ENCODE results near the gene MANBA. TPM values are rescaled to one million over a fixed set of nuclear protein-coding genes. Genes with fewer than 3 reads are reported as not detected.

Gene MANBA
- polyA plus RNA-seq, 2 donors, result 4.3 to 4.7 TPM

GRCh38 chr4:102598762-102599374 is 161.9 kb downstream of the MANBA start:
- Histone ChIP-seq H3K27me3 (ENCODE audit: control insufficient read depth in 1 of 2, insufficient read depth in 2 of 2, low read length in 2 of 2) (no peaks in the 10 kb centered on the region), H3K4me1 (ENCODE audit: control insufficient read depth in 2 of 2, insufficient read depth in 2 of 2, low read length in 1 of 2) (peaks cover 0 to 2% of the 10 kb centered on the region in 2 donors), H3K4me3 (ENCODE audit: low read depth in 1 of 2, low read length in 2 of 2) (no peak overlapping the region), H3K27ac (ENCODE audit: low read depth in 2 of 2, low read length in 1 of 2) (no peak overlapping the region), H3K36me3 (ENCODE audit: control insufficient read depth in 2 of 2, insufficient read depth in 2 of 2, low read length in 1 of 2) (peaks cover 10 to 14% of the 10 kb centered on the region in 2 donors), H3K9me3 (ENCODE audit: control insufficient read depth in 2 of 2, insufficient read depth in 1 of 2, low read depth in 1 of 2, low read length in 1 of 2) (no peaks in the 10 kb centered on the region)
- 74 to 78% methylated on average over 6 of the region's 6 CpGs for WGBS, 2 donors

GRCh38 chr4:102598086-102598761 is 162.5 kb downstream of the MANBA start:
- H3K36me3 ChIP-seq (ENCODE audit: control insufficient read depth in 2 of 2, insufficient read depth in 2 of 2, low read length in 1 of 2), result peaks cover 10 to 14% of the 10 kb centered on the region in 2 donors
- no peak overlapping the region for H3K27ac ChIP-seq (ENCODE audit: low read depth in 2 of 2, low read length in 1 of 2)

GRCh38 chr4:102596532-102596931 is 164.2 kb downstream of the MANBA start:
- Histone ChIP-seq H3K27ac (ENCODE audit: low read depth in 2 of 2, low read length in 1 of 2) (no peak overlapping the region), H3K4me3 (ENCODE audit: low read depth in 1 of 2, low read length in 2 of 2) (no peak overlapping the region), H3K36me3 (ENCODE audit: control insufficient read depth in 2 of 2, insufficient read depth in 2 of 2, low read length in 1 of 2) (peaks cover 10 to 11% of the 10 kb centered on the region in 2 donors), H3K9me3 (ENCODE audit: control insufficient read depth in 2 of 2, insufficient read depth in 1 of 2, low read depth in 1 of 2, low read length in 1 of 2) (no peaks in the 10 kb centered on the region), H3K4me1 (ENCODE audit: control insufficient read depth in 2 of 2, insufficient read depth in 2 of 2, low read length in 1 of 2) (peaks cover 0 to 2% of the 10 kb centered on the region in 2 donors), H3K27me3 (ENCODE audit: control insufficient read depth in 1 of 2, insufficient read depth in 2 of 2, low read length in 2 of 2) (no peaks in the 10 kb centered on the region)
- WGBS, 2 donors, result 86% methylated on average over 4 of the region's 4 CpGs

More at GRCh38 chr4:102598086-102598761, 162.5 kb downstream of the MANBA start:
- H3K9me3 ChIP-seq (ENCODE audit: control insufficient read depth in 2 of 2, insufficient read depth in 1 of 2, low read depth in 1 of 2, low read length in 1 of 2), result no peaks in the 10 kb centered on the region
- H3K4me1 ChIP-seq (ENCODE audit: control insufficient read depth in 2 of 2, insufficient read depth in 2 of 2, low read length in 1 of 2), result peaks cover 0 to 2% of the 10 kb centered on the region in 2 donors
- no peaks in the 10 kb centered on the region for H3K27me3 ChIP-seq (ENCODE audit: control insufficient read depth in 1 of 2, insufficient read depth in 2 of 2, low read length in 2 of 2)
- 84 to 85% methylated on average over 1 of the region's 1 CpG for WGBS, 2 donors
- H3K4me3 ChIP-seq (ENCODE audit: low read depth in 1 of 2, low read length in 2 of 2), result no peak overlapping the region

GRCh38 chr4:102594000-102594399 is 166.8 kb downstream of the MANBA start:
- Histone ChIP-seq H3K9me3 (ENCODE audit: control insufficient read depth in 2 of 2, insufficient read depth in 1 of 2, low read depth in 1 of 2, low read length in 1 of 2) (no peaks in the 10 kb centered on the region), H3K4me3 (ENCODE audit: low read depth in 1 of 2, low read length in 2 of 2) (no peak overlapping the region), H3K36me3 (ENCODE audit: control insufficient read depth in 2 of 2, insufficient read depth in 2 of 2, low read length in 1 of 2) (peaks cover 9 to 10% of the 10 kb centered on the region in 2 donors), H3K4me1 (ENCODE audit: control insufficient read depth in 2 of 2, insufficient read depth in 2 of 2, low read length in 1 of 2) (no peaks in the 10 kb centered on the region), H3K27ac (ENCODE audit: low read depth in 2 of 2, low read length in 1 of 2) (no peak overlapping the region), H3K27me3 (ENCODE audit: control insufficient read depth in 1 of 2, insufficient read depth in 2 of 2, low read length in 2 of 2) (no peaks in the 10 kb centered on the region)
- 57 to 58% methylated on average over 2 of the region's 2 CpGs for WGBS, 2 donors

- H3K9me3 ChIP-seq (ENCODE audit: control insufficient read depth in 2 of 2, insufficient read depth in 1 of 2, low read depth in 1 of 2, low read length in 1 of 2), result no peaks in the 10 kb centered on the region
- peaks cover 7 to 9% of the 10 kb centered on the region in 2 donors for H3K36me3 ChIP-seq (ENCODE audit: control insufficient read depth in 2 of 2, insufficient read depth in 2 of 2, low read length in 1 of 2)
- H3K27me3 ChIP-seq (ENCODE audit: control insufficient read depth in 1 of 2, insufficient read depth in 2 of 2, low read length in 2 of 2), result no peaks in the 10 kb centered on the region
- no peaks in the 10 kb centered on the region for H3K4me1 ChIP-seq (ENCODE audit: control insufficient read depth in 2 of 2, insufficient read depth in 2 of 2, low read length in 1 of 2)
- H3K4me3 ChIP-seq (ENCODE audit: low read depth in 1 of 2, low read length in 2 of 2), result no peak overlapping the region
- H3K27ac ChIP-seq (ENCODE audit: low read depth in 2 of 2, low read length in 1 of 2), result no peak overlapping the region
- 88 to 93% methylated on average over 7 of the region's 7 CpGs for WGBS, 2 donors
Observed at GRCh38 chr4:102593147-102593546, 167.6 kb downstream of the MANBA start.

GRCh38 chr4:102592256-102592655 is 168.5 kb downstream of the MANBA start:
- H3K4me1 ChIP-seq (ENCODE audit: control insufficient read depth in 2 of 2, insufficient read depth in 2 of 2, low read length in 1 of 2), result no peaks in the 10 kb centered on the region
- no peak overlapping the region for H3K27ac ChIP-seq (ENCODE audit: low read depth in 2 of 2, low read length in 1 of 2)
- no peak overlapping the region for H3K4me3 ChIP-seq (ENCODE audit: low read depth in 1 of 2, low read length in 2 of 2)
- H3K36me3 ChIP-seq (ENCODE audit: control insufficient read depth in 2 of 2, insufficient read depth in 2 of 2, low read length in 1 of 2), result peaks cover 2 to 9% of the 10 kb centered on the region in 2 donors
- H3K27me3 ChIP-seq (ENCODE audit: control insufficient read depth in 1 of 2, insufficient read depth in 2 of 2, low read length in 2 of 2), result no peaks in the 10 kb centered on the region
- no peaks in the 10 kb centered on the region for H3K9me3 ChIP-seq (ENCODE audit: control insufficient read depth in 2 of 2, insufficient read depth in 1 of 2, low read depth in 1 of 2, low read length in 1 of 2)

GRCh38 chr4:102589743-102590142 is 171.0 kb downstream of the MANBA start:
- 53 to 65% methylated on average over 3 of the region's 3 CpGs for WGBS, 2 donors
- no peak overlapping the region for H3K4me3 ChIP-seq (ENCODE audit: low read depth in 1 of 2, low read length in 2 of 2)
- H3K27ac ChIP-seq (ENCODE audit: low read depth in 2 of 2, low read length in 1 of 2), result no peak overlapping the region
- peaks cover 2 to 9% of the 10 kb centered on the region in 2 donors for H3K36me3 ChIP-seq (ENCODE audit: control insufficient read depth in 2 of 2, insufficient read depth in 2 of 2, low read length in 1 of 2)
- H3K9me3 ChIP-seq (ENCODE audit: control insufficient read depth in 2 of 2, insufficient read depth in 1 of 2, low read depth in 1 of 2, low read length in 1 of 2), result no peaks in the 10 kb centered on the region
- H3K4me1 ChIP-seq (ENCODE audit: control insufficient read depth in 2 of 2, insufficient read depth in 2 of 2, low read length in 1 of 2), result no peaks in the 10 kb centered on the region
- H3K27me3 ChIP-seq (ENCODE audit: control insufficient read depth in 1 of 2, insufficient read depth in 2 of 2, low read length in 2 of 2), result no peaks in the 10 kb centered on the region

- Histone ChIP-seq H3K9me3 (ENCODE audit: control insufficient read depth in 2 of 2, insufficient read depth in 1 of 2, low read depth in 1 of 2, low read length in 1 of 2) (no peaks in the 10 kb centered on the region), H3K27me3 (ENCODE audit: control insufficient read depth in 1 of 2, insufficient read depth in 2 of 2, low read length in 2 of 2) (no peaks in the 10 kb centered on the region), H3K4me3 (ENCODE audit: low read depth in 1 of 2, low read length in 2 of 2) (no peak overlapping the region), H3K36me3 (ENCODE audit: control insufficient read depth in 2 of 2, insufficient read depth in 2 of 2, low read length in 1 of 2) (peaks cover 0 to 4% of the 10 kb centered on the region in 2 donors), H3K27ac (ENCODE audit: low read depth in 2 of 2, low read length in 1 of 2) (no peak overlapping the region), H3K4me1 (ENCODE audit: control insufficient read depth in 2 of 2, insufficient read depth in 2 of 2, low read length in 1 of 2) (no peaks in the 10 kb centered on the region)
- 81 to 82% methylated on average over 4 of the region's 4 CpGs for WGBS, 2 donors
Observed at GRCh38 chr4:102586644-102587021, 174.1 kb downstream of the MANBA start.

GRCh38 chr4:102586002-102586643 is 174.6 kb downstream of the MANBA start:
- no peak overlapping the region for H3K27ac ChIP-seq (ENCODE audit: low read depth in 2 of 2, low read length in 1 of 2)
- no peaks in the 10 kb centered on the region for H3K9me3 ChIP-seq (ENCODE audit: control insufficient read depth in 2 of 2, insufficient read depth in 1 of 2, low read depth in 1 of 2, low read length in 1 of 2)
- H3K4me3 ChIP-seq (ENCODE audit: low read depth in 1 of 2, low read length in 2 of 2), result no peak overlapping the region
- H3K36me3 ChIP-seq (ENCODE audit: control insufficient read depth in 2 of 2, insufficient read depth in 2 of 2, low read length in 1 of 2), result peaks cover 0 to 4% of the 10 kb centered on the region in 2 donors
- H3K4me1 ChIP-seq (ENCODE audit: control insufficient read depth in 2 of 2, insufficient read depth in 2 of 2, low read length in 1 of 2), result no peaks in the 10 kb centered on the region
- no peaks in the 10 kb centered on the region for H3K27me3 ChIP-seq (ENCODE audit: control insufficient read depth in 1 of 2, insufficient read depth in 2 of 2, low read length in 2 of 2)
- 86 to 88% methylated on average over 4 of the region's 4 CpGs for WGBS, 2 donors
